GM19328 (cell line): ENCODE measurements around the gene ALDH16A1.

ENCODE experiments used
- ATAC-seq: cut with Tn5 transposase; IDR thresholded peaks from one replicate; pipeline ENCODE4 v1.9.1; 2021; ENCODE audit warnings: mild to moderate bottlenecking, moderate library complexity; ENCODE audit not compliant: unreplicated experiment

ALDH16A1 gene

DNA sequence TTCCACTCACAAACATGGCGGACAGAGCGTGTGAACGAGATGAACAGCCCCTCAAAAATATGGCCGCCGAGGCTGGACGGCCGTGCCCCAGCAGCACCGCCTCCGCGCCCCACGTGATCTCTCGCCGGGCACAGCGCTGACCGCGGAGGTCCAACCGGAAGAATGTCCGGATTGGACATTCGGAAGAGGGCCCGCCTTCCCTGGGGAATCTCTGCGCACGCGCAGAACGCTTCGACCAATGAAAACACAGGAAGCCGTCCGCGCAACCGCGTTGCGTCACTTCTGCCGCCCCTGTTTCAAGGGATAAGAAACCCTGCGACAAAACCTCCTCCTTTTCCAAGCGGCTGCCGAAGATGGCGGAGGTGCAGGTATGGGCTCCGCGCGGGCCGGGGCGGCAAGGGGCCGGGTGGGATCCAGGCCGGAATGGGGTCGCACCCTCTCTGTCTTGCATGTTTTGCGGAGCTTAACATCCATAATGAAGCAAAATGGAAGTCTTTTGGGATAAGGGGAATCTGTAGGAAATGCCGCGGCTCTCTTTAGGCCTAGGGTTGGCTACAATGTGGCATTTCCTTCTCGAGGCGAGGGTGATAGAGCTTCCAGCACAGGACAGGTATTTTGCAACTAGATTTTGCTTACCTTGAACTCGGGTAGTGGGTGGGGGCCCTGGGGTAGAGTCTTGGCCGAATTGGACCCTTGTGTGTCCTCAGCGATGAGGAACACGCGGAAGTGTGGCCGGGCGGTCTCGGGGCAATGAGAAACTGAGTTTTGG lies 34.4 kb downstream of the ALDH16A1 start, which contains the start of gene RPL13A:
TSS of gene RPL13A (plus strand) at position 332 of the 769 bp plus-strand sequence. CDS start at position 354, 22 bp downstream.
- peak; percentile 95 for ATAC-seq

- no peak for ATAC-seq
Measured at GRCh38 chr19:49488046-49488862, 35.2 kb downstream of the ALDH16A1 start.

DNA sequence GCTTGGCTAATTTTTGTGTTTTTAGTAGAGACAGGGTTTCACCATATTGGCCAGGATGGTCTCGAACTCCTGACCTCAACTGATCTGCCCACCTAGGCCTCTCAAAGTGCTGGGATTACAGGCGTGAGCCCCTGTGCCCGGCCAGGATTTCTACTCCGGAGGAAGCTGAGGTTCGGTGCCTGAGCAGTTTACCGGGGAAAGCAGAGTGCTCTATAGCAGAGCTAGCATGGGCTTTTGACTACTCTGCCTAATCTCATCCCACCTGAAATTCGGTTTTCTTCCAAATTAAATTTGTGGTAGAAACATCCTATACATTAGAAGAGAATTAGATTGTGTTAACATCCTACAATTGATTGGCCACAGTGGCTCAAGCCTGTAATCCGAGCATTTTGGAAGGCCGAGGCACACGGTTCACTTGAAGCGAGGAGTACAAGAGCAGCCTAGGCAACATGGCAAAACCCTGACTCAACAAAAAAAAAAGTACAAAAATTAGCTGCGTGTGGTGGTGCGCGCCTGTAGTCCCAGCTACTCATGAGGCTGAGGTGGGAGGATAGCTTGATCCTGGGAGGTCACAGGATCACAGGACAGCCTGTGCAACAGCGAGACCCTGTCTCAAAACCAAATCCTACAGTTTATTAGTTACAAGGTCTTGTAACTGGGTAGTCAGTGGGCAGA lies 36.0 kb downstream of the ALDH16A1 start:
- ATAC-seq = no peak

- ATAC-seq = no peak
Measured at GRCh38 chr19:49489601-49490167, 36.7 kb downstream of the ALDH16A1 start.

- no peak for ATAC-seq
Measured at GRCh38 chr19:49490287-49491029, 37.4 kb downstream of the ALDH16A1 start.

- ATAC-seq = no peak
Measured at GRCh38 chr19:49491030-49491803, 38.2 kb downstream of the ALDH16A1 start.

- ATAC-seq = no peak
Measured at GRCh38 chr19:49491804-49492572, 39.0 kb downstream of the ALDH16A1 start.

DNA sequence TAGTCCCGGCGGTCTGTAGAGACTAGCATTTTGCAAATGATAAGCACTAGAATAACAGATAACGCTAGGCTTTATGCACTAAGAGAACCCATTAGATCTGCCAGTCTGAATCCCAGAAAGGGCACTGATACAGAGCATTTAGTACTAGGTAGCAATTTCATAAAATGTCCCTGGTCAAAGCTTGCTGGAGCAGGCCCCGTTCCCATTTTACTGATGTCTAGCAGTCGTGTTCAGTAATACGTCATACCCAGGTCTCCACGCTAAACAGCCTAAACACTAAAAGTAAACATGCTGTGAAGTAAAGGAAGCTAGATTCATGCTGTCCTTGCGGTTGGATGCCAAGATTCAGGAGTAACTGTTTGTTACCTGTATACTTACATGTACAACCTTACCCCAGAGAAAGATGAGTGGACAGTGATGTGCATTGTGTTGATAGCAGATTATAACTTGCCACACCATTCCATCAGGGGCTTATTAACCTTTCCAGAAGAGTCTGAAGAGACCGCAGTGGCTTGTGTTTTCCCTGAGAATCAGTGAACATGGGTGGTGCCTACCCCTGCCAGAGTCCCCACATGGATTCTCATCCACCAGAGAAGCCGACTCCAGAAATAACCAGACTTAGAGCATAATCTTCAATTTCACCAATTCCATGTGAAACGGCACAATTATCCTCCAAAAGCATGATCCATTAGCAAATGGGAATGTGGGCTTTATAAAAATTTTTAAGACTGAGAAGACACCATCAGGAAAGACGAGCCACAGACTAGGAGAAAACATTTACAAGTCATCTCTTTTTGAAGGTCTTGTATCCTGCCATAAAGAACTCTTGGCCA lies 39.8 kb downstream of the ALDH16A1 start:
- no peak for ATAC-seq

- no peak for ATAC-seq
Measured at GRCh38 chr19:49496574-49497008, 43.6 kb downstream of the ALDH16A1 start.

GRCh38 chr19:49497047-49497788 lies 44.2 kb downstream of the ALDH16A1 start:
- ATAC-seq = no peak

- no peak for ATAC-seq
Measured at GRCh38 chr19:49497789-49498103, 44.7 kb downstream of the ALDH16A1 start.

DNA sequence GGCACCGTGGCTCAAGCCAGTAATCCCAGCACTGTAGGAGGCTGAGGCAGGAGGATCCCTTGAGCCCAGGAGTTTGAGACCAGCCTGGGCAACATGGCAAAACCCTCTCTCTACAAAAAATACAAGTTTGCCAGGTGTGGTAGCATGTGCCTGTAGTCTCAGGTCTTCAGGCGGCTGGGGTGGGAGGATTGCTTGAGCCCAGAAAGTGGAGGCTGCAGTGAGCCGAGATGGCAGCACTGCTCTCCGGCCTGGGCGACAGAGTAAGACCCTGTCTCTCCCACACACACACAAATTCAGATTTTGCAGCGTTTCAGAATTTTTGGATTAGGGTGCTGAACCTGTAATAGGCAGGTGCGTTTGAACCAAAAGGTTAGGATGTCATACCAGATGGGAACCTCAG lies 45.5 kb downstream of the ALDH16A1 start:
- ATAC-seq = no peak

DNA sequence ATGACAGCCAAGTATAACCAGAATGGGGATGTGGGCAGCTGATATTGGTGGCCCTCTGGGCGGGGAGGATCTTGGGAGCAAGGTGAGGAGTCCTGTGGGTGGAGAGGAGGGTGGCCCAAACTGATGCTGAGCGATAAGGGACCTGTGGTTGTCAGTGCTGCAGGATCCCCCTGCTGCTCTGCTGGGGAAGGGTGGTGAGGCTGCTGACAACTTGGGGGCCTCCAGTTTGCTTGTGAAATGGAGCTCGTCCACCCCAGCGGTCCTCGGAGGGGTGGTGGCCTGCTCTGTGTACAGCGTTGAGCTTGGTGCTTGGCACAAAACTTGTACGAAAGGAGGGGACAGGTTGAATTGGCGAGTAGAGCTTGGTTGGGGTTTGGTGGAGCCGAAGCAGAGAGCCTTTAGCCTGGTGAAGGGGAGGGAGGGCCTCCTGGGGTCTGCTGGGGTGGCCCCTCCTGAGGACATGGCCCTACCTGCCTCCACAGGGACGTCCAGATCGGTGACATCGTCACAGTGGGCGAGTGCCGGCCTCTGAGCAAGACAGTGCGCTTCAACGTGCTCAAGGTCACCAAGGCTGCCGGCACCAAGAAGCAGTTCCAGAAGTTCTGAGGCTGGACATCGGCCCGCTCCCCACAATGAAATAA lies 46.1 kb downstream of the ALDH16A1 start:
- ATAC-seq = no peak

DNA sequence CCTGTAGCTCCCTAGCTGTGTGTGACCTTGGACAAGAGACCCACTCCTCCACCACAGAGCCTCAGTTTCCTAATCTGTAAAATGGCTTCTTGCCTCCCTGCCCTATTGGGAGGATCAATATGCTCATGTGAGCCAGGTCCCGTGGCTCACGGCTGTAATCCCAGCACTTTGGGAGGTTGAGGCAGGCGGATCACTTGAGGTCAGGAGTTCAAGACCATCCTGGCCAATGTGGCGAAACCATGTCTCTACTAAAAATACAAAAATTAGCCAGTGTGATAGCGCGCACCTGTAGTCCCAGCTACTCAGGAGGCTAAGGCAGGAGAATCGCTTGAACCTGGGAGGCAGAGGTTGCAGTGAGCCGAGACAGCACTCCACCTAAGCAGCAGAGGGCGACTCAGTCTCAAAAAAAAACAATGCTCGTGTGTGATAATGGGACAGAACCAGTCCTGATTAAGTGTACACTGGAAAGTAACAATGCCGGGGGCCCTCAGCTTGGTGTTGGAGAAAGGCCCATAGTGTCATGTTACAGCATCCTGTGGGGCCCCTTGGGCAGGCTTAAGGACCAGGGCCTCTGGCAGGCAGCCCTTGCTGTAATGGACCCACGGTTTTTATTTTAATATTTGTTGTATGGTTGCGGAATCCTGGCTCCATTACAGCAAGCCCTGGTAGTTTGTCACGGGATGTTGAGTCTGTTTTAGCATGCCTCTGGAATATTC lies 50.0 kb downstream of the ALDH16A1 start:
- no peak for ATAC-seq

DNA sequence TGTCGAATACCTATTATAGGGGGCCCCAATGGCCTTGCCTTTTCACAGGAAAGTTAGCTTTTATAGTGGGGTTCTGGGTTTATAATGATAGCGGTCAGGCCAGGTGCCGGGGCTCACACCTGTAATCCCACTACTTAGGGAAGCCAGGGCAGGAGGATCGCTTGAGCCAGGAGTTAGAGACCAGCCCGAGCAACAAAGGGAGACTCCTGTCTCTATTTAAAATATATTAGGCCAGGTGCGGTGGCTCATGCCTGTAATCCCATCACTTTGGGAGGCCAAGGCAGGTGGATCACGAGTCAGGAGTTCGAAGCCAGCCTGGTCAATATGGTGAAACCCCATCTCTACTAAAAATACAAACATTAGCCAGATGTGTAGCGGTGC lies 50.5 kb downstream of the ALDH16A1 start:
- no peak for ATAC-seq

- ATAC-seq = no peak
Measured at GRCh38 chr19:49506575-49507105, 53.6 kb downstream of the ALDH16A1 start.
